ENCODE data around the gene CALB2.

DNA sequence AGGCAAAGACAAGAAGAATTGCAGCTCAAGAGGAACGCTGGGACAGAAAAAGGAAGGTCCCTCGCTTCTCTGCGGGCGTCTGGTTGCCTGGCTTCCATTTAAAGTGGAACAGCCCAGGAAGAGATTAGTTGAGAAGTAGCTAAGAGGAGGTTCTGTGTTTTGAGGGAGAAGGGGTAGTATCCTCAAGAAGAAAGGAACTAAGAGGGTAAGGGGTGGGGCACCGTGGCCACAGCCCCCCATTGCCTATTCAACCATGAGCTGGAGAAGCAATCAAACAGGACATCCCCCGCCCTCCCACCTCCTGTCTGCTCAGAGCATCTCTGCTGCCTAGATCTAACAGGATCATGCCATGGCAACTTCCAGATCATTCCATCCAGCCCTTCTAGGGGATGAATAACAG is 18.1 kb upstream of the CALB2 start:
- TF ChIP-seq, protein P1, sequence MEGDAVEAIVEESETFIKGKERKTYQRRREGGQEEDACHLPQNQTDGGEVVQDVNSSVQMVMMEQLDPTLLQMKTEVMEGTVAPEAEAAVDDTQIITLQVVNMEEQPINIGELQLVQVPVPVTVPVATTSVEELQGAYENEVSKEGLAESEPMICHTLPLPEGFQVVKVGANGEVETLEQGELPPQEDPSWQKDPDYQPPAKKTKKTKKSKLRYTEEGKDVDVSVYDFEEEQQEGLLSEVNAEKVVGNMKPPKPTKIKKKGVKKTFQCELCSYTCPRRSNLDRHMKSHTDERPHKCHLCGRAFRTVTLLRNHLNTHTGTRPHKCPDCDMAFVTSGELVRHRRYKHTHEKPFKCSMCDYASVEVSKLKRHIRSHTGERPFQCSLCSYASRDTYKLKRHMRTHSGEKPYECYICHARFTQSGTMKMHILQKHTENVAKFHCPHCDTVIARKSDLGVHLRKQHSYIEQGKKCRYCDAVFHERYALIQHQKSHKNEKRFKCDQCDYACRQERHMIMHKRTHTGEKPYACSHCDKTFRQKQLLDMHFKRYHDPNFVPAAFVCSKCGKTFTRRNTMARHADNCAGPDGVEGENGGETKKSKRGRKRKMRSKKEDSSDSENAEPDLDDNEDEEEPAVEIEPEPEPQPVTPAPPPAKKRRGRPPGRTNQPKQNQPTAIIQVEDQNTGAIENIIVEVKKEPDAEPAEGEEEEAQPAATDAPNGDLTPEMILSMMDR (IDR thresholded peaks at IDR 0.05; ENCODE audit: low read depth, low read length) = no peak
- no peak for TF ChIP-seq EZH2phosphoT487 (IDR thresholded peaks at IDR 0.05; ENCODE audit: low read depth)

Measured in OCI-LY3 (cell line).